Inferior parietal cortex (tissue), 1 donor: Measurements from ENCODE around the gene ANGPTL2.

Experiments used
- DNase-seq: peaks from one replicate; pipeline ENCODE4 v3.0.0-alpha.2; 2016; ENCODE audit errors: extremely low spot score

ANGPTL2 gene

GRCh38 chr9:127051881-127052595 is 70.4 kb downstream of the ANGPTL2 start:
- DNase-seq = no peak

GRCh38 chr9:127050591-127051001 is 71.8 kb downstream of the ANGPTL2 start:
- DNase-seq = no peak

- DNase-seq = no peak
Measured at GRCh38 chr9:127050152-127050551, 72.3 kb downstream of the ANGPTL2 start.

GRCh38 chr9:127049581-127049980 is 72.9 kb downstream of the ANGPTL2 start:
- DNase-seq = no peak

GRCh38 chr9:127049044-127049443 is 73.4 kb downstream of the ANGPTL2 start:
- no peak for DNase-seq

- no peak for DNase-seq
Measured at GRCh38 chr9:127047971-127048370, 74.5 kb downstream of the ANGPTL2 start.

GRCh38 chr9:127045148-127045547 is 77.3 kb downstream of the ANGPTL2 start:
- no peak for DNase-seq

- DNase-seq = no peak
Measured at GRCh38 chr9:127039492-127039891, 82.9 kb downstream of the ANGPTL2 start.

GRCh38 chr9:127038531-127038930 is 83.9 kb downstream of the ANGPTL2 start:
- DNase-seq = no peak
